ENCODE results near the gene TBC1D2.

DNA sequence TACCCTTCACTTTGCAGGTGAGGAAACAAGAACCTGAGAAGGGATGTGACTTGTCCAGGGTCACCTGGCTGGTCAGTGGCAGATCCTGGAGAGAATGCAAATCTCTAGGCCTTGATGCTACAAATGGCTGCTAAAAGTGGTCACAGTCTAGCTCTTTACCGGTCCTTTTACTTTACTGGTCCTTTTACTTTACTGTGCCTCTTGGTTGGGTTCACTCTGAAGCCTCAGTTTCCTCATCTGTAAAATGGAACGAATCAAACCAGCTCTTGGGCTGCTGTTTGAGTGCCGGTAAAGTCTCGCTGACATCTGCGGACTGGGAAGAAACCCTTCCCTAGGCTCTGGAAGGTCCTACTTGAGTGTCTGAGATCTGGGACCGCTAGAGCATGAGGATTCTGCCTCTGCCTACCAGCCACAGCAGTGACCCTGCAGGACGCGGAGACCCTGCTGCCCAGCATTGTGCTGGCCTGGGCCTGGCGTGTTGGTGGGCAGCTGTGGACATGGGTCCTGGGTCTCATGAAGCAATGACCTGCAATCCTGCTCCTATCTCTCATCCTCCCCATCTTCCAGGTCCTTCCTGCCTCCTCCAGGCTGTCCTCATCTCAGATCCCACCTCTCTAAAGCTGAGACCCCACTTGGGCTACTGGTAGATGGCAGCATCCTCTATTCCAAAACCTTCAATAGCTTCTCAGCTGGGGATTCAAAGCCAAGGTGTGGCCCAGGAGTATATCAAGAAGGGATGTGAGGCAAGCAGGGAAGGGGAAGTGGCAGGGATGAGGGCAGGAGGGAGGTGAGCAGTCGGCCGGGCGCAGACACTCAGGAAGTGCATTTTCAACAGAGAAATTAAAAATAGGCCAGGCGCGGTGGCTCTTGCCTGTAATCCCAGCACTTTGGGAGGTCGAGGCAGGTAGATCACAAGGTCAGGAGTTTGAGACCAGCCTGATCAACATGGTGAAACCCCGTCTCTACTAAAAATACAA is 76.3 kb downstream of the TBC1D2 start:
- no peak for TF ChIP-seq USF2 (IDR thresholded peaks at IDR 0.05; ENCODE audit: borderline replicate concordance, low read depth, low read length)
- no peak for TF ChIP-seq CTCF (IDR thresholded peaks at IDR 0.05 in 2 of 3, conservative IDR thresholded peaks at IDR 0.05 in 1 of 3; ENCODE audit: control insufficient read depth in 2 of 3, extremely low read depth in 1 of 3, insufficient read depth in 1 of 3, low read depth in 3 of 3, low read length in 3 of 3)
- TF ChIP-seq TAF1 (IDR thresholded peaks at IDR 0.05; ENCODE audit: borderline replicate concordance, low read depth, low read length): no peak
- TF ChIP-seq MTA3 (IDR thresholded peaks at IDR 0.05; ENCODE audit: borderline replicate concordance, low read length): no peak
- TF ChIP-seq NR2C2 (IDR thresholded peaks at IDR 0.05; ENCODE audit: borderline replicate concordance, control insufficient read depth, insufficient read length, low read depth): no peak
- no peak for TF ChIP-seq TCF12 (IDR thresholded peaks at IDR 0.05; ENCODE audit: low read depth, low read length)
- no peak for TF ChIP-seq SMC3 (IDR thresholded peaks at IDR 0.05; ENCODE audit: borderline replicate concordance, low read length)
- TF ChIP-seq, protein P1, sequence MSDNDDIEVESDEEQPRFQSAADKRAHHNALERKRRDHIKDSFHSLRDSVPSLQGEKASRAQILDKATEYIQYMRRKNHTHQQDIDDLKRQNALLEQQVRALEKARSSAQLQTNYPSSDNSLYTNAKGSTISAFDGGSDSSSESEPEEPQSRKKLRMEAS (IDR thresholded peaks at IDR 0.05; ENCODE audit: low read depth, low read length): no peak
- no peak for TF ChIP-seq FOXK2 (IDR thresholded peaks at IDR 0.05)
- TF ChIP-seq EP300 (IDR thresholded peaks at IDR 0.05; ENCODE audit: borderline replicate concordance in 1 of 2, control insufficient read depth in 1 of 2, low read depth in 2 of 2, low read length in 2 of 2): no peak
- TF ChIP-seq EZH2 (IDR thresholded peaks at IDR 0.05; ENCODE audit: borderline replicate concordance, control insufficient read depth, low read depth, low read length): no peak
- no peak for TF ChIP-seq POLR2A (IDR thresholded peaks at IDR 0.05; ENCODE audit: low read depth, low read length)
- TF ChIP-seq ZNF274 (IDR thresholded peaks at IDR 0.05; ENCODE audit: insufficient read depth, insufficient read length): no peak
- no peak for TF ChIP-seq POLR2AphosphoS5 (IDR thresholded peaks at IDR 0.05; ENCODE audit: low read length)
